Activated CD8-positive, alpha-beta memory T cell treated with anti-CD3 and anti-CD28 coated beads for 36 hours (primary cell): ENCODE data around the gene SYS1. TPM values are rescaled to one million over a fixed set of nuclear protein-coding genes. Genes with fewer than 3 reads are reported as not detected.

Source experiments
- CTCF ChIA-PET: fragments of 350-600 bp; sonication (Branson Sonifier 250); formaldehyde crosslinking; loops from one replicate; lab custom pipeline; 2021; ENCODE audit warnings: antibody characterized with exemption; lab: Charles Lee
- POLR2A ChIA-PET: fragments of 350-600 bp; sonication (Branson Sonifier 250); formaldehyde crosslinking; loops from one replicate; lab custom pipeline; 2021; ENCODE audit warnings: antibody characterized with exemption; lab: Charles Lee
- total RNA-seq, 2 experiments: library from RNA; stranded (reverse); gene quantifications; one replicate each; pipeline ENCODE4 v1.2.3, GENCODE V29; 2021

SYS1 gene
- total RNA-seq: 10 to 100 TPM; 33.2 to 38.8 TPM

GRCh38 chr20:45362804-45363610 lies at the start of gene SYS1:
SYS1 (plus strand) TSS chr20:45363156; CDS start chr20:45363532, 376 bp downstream.
- ChIA-PET POLR2A (interaction anchor here (0.6 to 2.1 kb wide), 13 partner anchors 9 to 80 kb away, joined by 3 to 18 read pairs (median 5); partner anchors contain the start of genes PIGT and SDC4), CTCF (interaction anchor here (0.7 to 6.6 kb wide), 24 partner anchors 9 to 408 kb away, joined by 3 to 63 read pairs (median 5); partner anchors contain the start of genes PIGT, SDC4 and TP53TG5)

DNA sequence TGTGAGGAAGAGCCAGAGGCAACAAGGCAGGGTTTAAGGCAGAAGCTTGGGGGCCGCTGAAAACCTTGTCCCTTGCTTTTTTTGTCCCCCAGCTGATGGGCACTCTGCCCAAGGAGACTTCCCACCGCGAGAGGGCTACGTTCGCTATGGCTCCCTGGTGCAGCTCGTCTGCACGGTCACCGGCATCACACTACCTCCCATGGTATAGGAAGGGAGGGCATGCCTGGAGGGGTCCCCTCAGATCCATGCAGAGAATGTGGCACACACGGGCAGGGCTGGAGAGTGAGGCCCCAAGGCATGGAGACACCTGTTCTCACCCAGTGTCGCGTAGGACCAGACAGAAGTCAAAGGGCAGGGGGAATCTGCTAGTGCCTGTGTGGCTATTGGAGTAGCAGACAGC lies 49.0 kb upstream of the SYS1 start:
- CTCF ChIA-PET: interaction anchor here (0.9 to 3.2 kb wide), 2 partner anchors 23 to 437 kb away, joined by 3 to 15 read pairs; no protein-coding TSS in a partner anchor
- POLR2A ChIA-PET: no interaction called here

- POLR2A ChIA-PET: no interaction called here
- CTCF ChIA-PET: interaction anchor here (1.0 to 1.8 kb wide), 4 partner anchors 9 to 143 kb away, joined by 3 to 5 read pairs (median 3); partner anchors contain the start of gene RBPJL
These were observed 47.3 kb upstream of the SYS1 start for GRCh38 chr20:45315672-45316071.

GRCh38 chr20:45316150-45317080 lies 46.5 kb upstream of the SYS1 start:
- ChIA-PET POLR2A (no interaction called here), CTCF (interaction anchor here (0.7 to 1.8 kb wide), 3 partner anchors 17 to 1298 kb away, joined by 3 to 5 read pairs (median 3); no protein-coding TSS in a partner anchor)

GRCh38 chr20:45317826-45318225 lies 45.1 kb upstream of the SYS1 start:
- ChIA-PET POLR2A (no interaction called here), CTCF (interaction anchor here (1.7 to 3.5 kb wide), 5 partner anchors 16 to 119 kb away, joined by 5 to 18 read pairs (median 8); no protein-coding TSS in a partner anchor)

- CTCF ChIA-PET: interaction anchor here (0.7 to 3.5 kb wide), 17 partner anchors 10 to 341 kb away, joined by 3 to 18 read pairs (median 5); partner anchors contain the start of genes MATN4 and RBPJL
- POLR2A ChIA-PET: interaction anchor here (0.5 kb wide), 1 partner anchor 43 kb away, joined by 5 read pairs; no protein-coding TSS in a partner anchor
These were observed 44.5 kb upstream of the SYS1 start for GRCh38 chr20:45318386-45318939.

- ChIA-PET POLR2A (interaction anchor here (0.5 kb wide), 1 partner anchor 42 kb away, joined by 5 read pairs; no protein-coding TSS in a partner anchor), CTCF (interaction anchor here (0.7 to 3.5 kb wide), 20 partner anchors 11 to 342 kb away, joined by 3 to 18 read pairs (median 5); partner anchors contain the start of genes MATN4, RBPJL and SDC4)
These were observed 44.0 kb upstream of the SYS1 start for GRCh38 chr20:45318948-45319347.

DNA sequence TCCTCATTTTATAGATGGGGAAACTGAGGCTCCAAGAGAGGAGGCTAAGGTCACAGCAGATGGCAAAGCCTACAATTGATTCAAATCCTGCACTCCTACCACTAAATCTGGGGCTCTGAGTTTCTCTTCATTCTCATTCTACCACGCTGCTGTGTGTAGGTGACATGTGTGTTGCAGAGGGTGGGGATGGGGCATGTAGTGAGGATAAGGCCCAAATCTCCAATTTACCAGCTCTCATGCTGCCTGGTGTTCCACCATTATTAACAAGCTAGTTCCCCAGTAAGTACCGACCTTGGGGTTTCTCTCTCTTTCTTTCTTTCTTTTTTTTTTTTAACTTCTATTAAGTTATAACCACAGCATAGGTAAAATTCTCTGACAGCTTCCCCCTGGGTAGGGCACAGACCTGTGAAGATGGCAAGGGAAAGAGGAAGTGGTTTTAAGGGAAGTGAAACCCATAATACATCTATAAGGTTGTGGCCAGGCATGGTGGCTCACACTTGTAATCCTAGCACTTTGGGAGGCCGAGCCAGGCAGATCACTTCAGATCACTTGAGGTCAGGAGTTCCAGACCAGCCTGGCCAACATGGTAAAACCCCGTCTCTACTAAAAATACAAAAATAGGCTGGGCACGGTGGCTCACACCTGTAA lies 41.9 kb upstream of the SYS1 start:
- ChIA-PET CTCF (interaction anchor here (0.9 to 1.4 kb wide), 7 partner anchors 27 to 124 kb away, joined by 3 to 4 read pairs (median 3); partner anchors contain the start of gene SYS1), POLR2A (interaction anchor here (0.7 to 1.0 kb wide), 2 partner anchors 116 to 355 kb away, joined by 4 to 6 read pairs; no protein-coding TSS in a partner anchor)

DNA sequence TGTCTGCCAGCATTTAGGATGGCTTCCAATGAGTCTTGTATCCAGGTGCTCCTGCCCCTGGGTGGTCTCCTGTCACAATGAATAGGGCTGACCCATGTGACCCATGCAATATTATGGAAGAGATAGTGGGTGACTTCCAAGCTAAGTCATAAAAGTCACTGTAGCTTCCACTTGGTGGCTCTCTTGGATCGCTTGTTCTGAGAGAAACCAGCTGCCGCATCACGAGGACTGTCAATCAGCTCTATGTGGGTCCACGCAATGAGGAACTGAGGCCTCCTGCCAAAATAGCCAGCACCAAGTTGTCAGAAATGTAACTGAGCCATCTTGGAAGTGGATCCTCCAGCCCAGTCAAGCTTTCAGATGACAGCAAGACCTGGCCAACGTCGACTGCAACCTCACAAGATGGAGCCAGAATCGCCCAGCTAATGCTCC lies 40.0 kb upstream of the SYS1 start:
- CTCF ChIA-PET: interaction anchor here (1.0 to 1.5 kb wide), 2 partner anchors 11 to 114 kb away, joined by 4 to 8 read pairs; no protein-coding TSS in a partner anchor
- POLR2A ChIA-PET: no interaction called here

- ChIA-PET POLR2A (no interaction called here), CTCF (interaction anchor here (0.6 to 1.5 kb wide), 3 partner anchors 12 to 113 kb away, joined by 3 to 8 read pairs (median 4); no protein-coding TSS in a partner anchor)
These were observed 39.2 kb upstream of the SYS1 start for GRCh38 chr20:45323731-45324130.

- ChIA-PET CTCF (interaction anchor here (1.6 kb wide), 1 partner anchor 14 kb away, joined by 3 read pairs; no protein-coding TSS in a partner anchor), POLR2A (no interaction called here)
These were observed 37.6 kb upstream of the SYS1 start for GRCh38 chr20:45325371-45325770.

- ChIA-PET POLR2A (no interaction called here), CTCF (no interaction called here)
These were observed 34.5 kb upstream of the SYS1 start for GRCh38 chr20:45328451-45328850.

DNA sequence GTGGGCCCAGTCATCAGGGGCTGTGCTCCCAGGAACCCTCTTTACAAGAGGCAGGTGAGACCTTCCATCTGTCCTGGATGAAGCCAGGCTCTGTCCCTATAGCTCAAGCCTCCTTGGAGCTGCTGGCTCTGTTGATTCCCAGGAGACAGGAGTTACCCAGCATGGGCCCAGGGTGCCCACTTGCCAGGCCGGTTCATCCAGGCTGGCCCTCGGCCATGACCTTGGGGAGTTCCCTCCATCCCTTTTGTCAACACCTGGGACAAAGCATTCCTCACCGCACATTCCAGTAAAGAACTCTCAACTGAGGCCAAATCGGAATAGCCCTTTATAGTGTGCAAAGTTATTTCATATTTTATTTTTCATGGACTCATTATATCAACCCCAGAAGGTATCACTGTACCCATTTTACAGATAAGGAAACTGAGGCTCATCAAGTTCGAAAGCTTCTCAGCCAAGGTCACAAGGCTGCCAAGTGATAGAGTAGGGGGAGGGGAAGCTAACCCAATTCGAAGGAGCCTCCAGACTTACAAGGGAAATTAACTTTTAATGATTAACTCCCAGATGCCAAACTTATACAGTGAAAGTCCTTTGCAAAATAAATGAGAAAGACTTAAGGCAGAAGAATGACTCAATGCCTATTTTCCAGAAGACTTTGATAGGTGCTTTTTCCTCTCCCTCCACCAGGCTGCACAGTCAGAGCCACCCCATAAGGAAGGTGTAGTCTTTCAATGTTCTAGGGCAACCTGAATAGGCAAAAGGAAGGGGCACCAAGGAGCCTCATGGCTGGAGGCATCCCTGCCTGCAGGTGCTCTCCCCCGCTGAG lies 33.2 kb upstream of the SYS1 start:
- ChIA-PET CTCF (no interaction called here), POLR2A (no interaction called here)

GRCh38 chr20:45330476-45330875 lies 32.5 kb upstream of the SYS1 start:
- CTCF ChIA-PET: no interaction called here
- POLR2A ChIA-PET: no interaction called here

DNA sequence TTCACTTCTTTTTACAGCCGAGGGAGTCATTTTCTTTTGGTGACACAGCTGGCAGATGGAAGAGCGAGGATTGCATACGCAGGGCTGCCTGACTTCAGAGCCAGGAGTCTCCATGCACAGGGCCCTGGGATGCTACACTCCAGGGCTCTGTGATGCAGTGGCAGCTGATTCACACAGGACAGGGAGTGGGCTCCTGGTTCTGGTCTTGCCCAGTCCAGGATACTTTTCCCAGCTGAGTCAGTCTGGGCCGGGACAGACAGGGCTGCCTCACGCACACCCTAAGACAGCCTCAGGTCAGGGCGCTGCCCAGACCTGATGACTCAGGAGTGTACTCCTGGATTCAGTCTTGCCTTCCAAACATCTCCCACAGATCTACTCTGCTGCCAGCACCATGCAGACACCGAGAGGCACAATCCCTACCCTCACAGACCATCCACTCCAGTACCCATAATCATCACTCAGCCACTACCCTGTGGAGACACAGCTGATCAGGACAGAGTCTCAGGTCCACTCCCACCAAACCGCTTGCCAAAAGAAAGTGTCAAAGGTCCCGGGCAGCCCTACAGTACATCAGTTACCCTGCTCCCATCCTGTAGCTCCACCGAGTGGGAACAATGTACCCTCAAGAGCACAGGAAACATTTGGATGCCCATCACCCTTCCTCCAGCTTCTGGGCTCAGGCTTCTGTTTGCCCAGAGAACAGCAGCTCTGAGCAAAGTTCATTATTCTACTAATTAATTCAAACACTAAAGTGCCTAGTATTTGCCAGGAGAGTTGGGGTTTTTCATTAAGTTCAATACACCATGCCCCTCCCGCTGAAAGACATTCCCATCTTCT lies 26.2 kb upstream of the SYS1 start:
- POLR2A ChIA-PET: no interaction called here
- CTCF ChIA-PET: interaction anchor here (1.3 kb wide), 1 partner anchor 18 kb away, joined by 3 read pairs; no protein-coding TSS in a partner anchor
